Activated CD4-positive, alpha-beta memory T cell treated with anti-CD3 and anti-CD28 coated beads, Interleukin-2, amount 10 ng/mL, durations not matched to agents 7 days and 5 days (primary cell): ENCODE data around the gene INKA2. TPM values are rescaled to one million over a fixed set of nuclear protein-coding genes. Genes with fewer than 3 reads are reported as not detected.
A peak's percentile ranks its signal among the peaks of the same experiment; 100 is the strongest.

Source experiments
- CTCF ChIA-PET: fragments of 350-600 bp; sonication (Branson Sonifier 250); formaldehyde crosslinking; loops from one replicate; lab custom pipeline; 2021; ENCODE audit warnings: antibody characterized with exemption, inconsistent platforms; lab: Charles Lee
- POLR2A ChIA-PET: fragments of 350-600 bp; sonication (Branson Sonifier 250); formaldehyde crosslinking; loops from one replicate; lab custom pipeline; 2021; ENCODE audit warnings: antibody characterized with exemption; lab: Charles Lee
- DNase-seq: peaks from one replicate; pipeline ENCODE4 v3.0.0-alpha.2; 2020
- H3K27ac Mint-ChIP-seq: one replicate; pipeline ENCODE4 v1.8.0; 2021; ENCODE audit warnings: mild to moderate bottlenecking, mixed read lengths
- H3K27me3 Mint-ChIP-seq: one replicate; pipeline ENCODE4 v1.8.0; 2021; ENCODE audit warnings: mixed read lengths
- H3K36me3 Mint-ChIP-seq: one replicate; pipeline ENCODE4 v1.8.0; 2021; ENCODE audit warnings: low read depth, mixed read lengths
- H3K4me1 Mint-ChIP-seq: one replicate; pipeline ENCODE4 v1.8.0; 2021; ENCODE audit warnings: mixed read lengths
- H3K4me3 Mint-ChIP-seq: one replicate; pipeline ENCODE4 v1.8.0; 2021; ENCODE audit warnings: mild to moderate bottlenecking, mixed read lengths
- H3K9me3 Mint-ChIP-seq: one replicate; pipeline ENCODE4 v1.8.0; 2021; ENCODE audit warnings: mixed read lengths
- total RNA-seq, 2 experiments: library from RNA; stranded (reverse); gene quantifications; one replicate each; pipeline ENCODE4 v1.2.3, GENCODE V29; 2021

INKA2 gene
- total RNA-seq, 2 experiments from 2014 or later = 2.4 to 2.8 TPM

DNA sequence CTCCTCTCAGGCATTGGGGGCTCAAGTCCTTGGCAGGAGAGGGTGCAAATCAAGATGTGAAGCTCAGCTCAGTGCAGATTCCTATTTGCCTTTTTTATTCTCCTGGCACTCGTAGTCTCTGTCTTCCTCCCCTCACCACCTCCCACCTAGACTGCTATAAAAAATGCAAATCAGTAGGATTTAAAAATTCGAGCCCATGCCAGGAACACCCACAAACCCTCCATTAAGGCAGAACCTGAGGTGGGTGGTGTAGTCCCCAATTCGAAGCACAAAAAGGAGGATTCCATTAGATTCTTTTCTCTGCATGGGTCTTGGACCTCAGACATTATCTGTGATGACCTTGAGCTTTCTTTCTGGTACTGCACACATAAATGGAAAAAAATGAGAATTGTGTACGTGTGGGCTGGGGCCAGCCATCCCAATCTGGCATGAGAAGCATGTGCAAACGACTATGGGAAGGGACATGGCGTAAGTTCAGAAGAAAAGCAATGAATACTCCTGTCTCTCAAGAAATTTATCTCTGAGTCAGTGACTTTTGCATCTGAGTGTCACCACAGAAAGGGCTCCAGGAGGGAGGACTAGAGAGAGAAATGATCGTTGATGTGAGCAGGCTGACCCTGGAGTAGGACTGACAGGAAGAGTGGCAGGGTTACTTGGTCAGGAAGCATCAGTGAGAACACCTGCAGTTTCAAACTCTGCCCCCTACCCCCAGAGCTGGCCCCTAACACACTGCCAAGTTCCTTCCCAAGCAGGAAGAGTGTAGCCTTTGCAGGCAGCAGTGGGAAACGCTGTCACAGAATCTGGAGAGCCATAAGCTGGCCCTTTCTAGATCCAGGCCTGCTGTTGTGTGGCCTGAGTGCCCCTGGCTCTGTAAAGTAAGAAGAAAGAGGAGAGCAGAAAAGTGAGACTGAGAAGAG, 1.7 kb downstream of the INKA2 start:
- Mint-ChIP-seq H3K27me3 (peaks cover 38% of the 10 kb centered on the region), H3K36me3 (no peaks in the 10 kb centered on the region), H3K4me1 (peaks cover 34% of the 10 kb centered on the region), H3K27ac (peak overlapping the region; percentile 5), H3K9me3 (no peaks in the 10 kb centered on the region), H3K4me3 (peak overlapping the region; percentile 84)
- POLR2A ChIA-PET = interaction anchor here (1.0 to 7.1 kb wide), 8 partner anchors 10 to 230 kb away, joined by 3 to 48 read pairs (median 12); partner anchors contain the start of gene DDX20
- DNase-seq = no peak
- CTCF ChIA-PET = interaction anchor here (0.6 to 5.8 kb wide), 5 partner anchors 10 to 230 kb away, joined by 3 to 39 read pairs (median 16); no protein-coding TSS in a partner anchor

DNA sequence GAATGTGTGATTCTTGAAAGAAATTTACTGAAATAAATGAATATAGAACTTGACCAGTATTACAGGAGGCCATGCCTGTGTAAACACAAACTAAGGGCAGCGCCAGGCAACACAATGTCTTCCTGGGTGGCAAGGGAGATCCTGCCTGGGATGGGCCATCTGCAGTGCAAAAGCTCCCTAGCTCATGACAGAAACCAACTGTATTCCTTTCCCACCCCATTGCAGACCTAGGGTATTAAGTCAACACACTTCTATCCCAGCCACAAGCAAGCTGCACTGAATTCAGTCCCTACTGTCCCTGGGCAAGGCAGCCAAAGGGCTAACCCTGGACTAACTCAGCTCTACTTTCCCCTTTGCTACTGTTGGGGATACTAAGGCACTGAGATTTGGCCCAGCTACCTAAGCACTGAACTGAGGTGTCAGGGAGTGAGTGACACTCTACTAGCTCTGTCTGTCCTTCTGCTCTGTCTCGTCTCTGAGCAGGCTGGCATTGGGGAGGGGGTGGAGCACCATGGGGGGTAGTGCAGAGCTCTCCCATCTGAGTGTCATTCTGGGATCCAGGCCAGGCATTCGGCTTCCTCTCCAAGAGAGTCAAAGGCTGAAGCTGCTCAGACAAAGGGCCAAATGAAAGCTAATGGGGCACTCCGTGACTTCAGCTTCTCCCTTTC, 2.5 kb downstream of the INKA2 start:
- POLR2A ChIA-PET = interaction anchor here (0.9 to 7.1 kb wide), 7 partner anchors 9 to 228 kb away, joined by 3 to 48 read pairs (median 4); partner anchors contain the start of gene DDX20
- no peak overlapping the region for H3K27ac Mint-ChIP-seq
- no peak overlapping the region for H3K4me3 Mint-ChIP-seq

DNA sequence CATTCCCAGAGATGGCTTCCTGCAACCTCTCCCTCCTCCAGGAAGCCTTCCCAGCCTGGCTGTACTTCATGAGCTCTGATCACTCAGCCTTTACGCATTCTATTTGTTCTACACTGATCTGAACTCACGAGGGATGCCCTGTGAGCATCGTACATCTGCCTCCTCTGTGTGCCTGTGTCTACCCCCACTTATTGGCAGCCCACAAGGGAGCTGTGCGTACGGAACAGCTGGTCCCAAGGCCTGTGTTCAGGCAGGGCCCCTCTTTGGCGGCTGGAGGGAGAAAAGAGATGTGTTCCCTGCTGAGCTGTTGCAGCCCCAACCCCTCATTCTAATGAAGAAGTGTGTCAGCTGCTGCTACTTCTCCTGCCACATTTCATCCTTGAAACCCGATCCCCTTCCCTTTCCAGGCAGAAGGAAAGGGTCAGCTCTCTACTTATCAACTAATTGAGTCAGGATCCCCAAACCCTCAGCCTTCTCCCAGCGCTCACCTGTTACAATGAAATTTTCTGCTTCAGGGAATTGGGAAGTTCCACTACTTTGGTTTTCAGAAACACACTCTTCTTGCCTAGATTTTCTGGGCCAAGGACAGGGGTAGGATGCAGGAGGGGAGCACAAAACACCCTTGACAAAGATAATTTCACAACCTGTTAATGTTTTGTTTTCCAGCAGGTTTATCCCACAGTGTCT, 3.2 kb downstream of the INKA2 start:
- H3K27ac Mint-ChIP-seq = no peak overlapping the region
- peaks cover 34% of the 10 kb centered on the region for H3K4me1 Mint-ChIP-seq
- no peak for DNase-seq
- H3K9me3 Mint-ChIP-seq = no peaks in the 10 kb centered on the region
- no peaks in the 10 kb centered on the region for H3K36me3 Mint-ChIP-seq
- POLR2A ChIA-PET = interaction anchor here (0.9 to 7.1 kb wide), 6 partner anchors 9 to 228 kb away, joined by 3 to 48 read pairs (median 4); partner anchors contain the start of gene DDX20
- H3K4me3 Mint-ChIP-seq = no peak overlapping the region
- CTCF ChIA-PET = interaction anchor here (1.6 to 5.8 kb wide), 3 partner anchors 11 to 228 kb away, joined by 7 to 39 read pairs (median 16); no protein-coding TSS in a partner anchor
- peaks cover 24% of the 10 kb centered on the region for H3K27me3 Mint-ChIP-seq

More for the DNA sequence above, 2.5 kb downstream of the INKA2 start:
- no peak for DNase-seq
- peaks cover 34% of the 10 kb centered on the region for H3K4me1 Mint-ChIP-seq
- H3K36me3 Mint-ChIP-seq = no peaks in the 10 kb centered on the region
- peaks cover 31% of the 10 kb centered on the region for H3K27me3 Mint-ChIP-seq
- CTCF ChIA-PET = interaction anchor here (1.6 to 5.8 kb wide), 4 partner anchors 11 to 229 kb away, joined by 7 to 39 read pairs (median 23); no protein-coding TSS in a partner anchor
- H3K9me3 Mint-ChIP-seq = no peaks in the 10 kb centered on the region

GRCh38 chr1:111735321-111735720, 3.9 kb downstream of the INKA2 start:
- POLR2A ChIA-PET = interaction anchor here (5.3 to 7.1 kb wide), 2 partner anchors 8 to 19 kb away, joined by 32 to 48 read pairs; partner anchors contain the start of gene DDX20
- H3K9me3 Mint-ChIP-seq = no peaks in the 10 kb centered on the region
- H3K4me3 Mint-ChIP-seq = no peak overlapping the region
- peaks cover 30% of the 10 kb centered on the region for H3K4me1 Mint-ChIP-seq
- H3K27ac Mint-ChIP-seq = no peak overlapping the region
- H3K27me3 Mint-ChIP-seq = peaks cover 19% of the 10 kb centered on the region
- CTCF ChIA-PET = interaction anchor here (1.6 to 5.8 kb wide), 3 partner anchors 12 to 227 kb away, joined by 7 to 39 read pairs (median 16); no protein-coding TSS in a partner anchor
- H3K36me3 Mint-ChIP-seq = no peaks in the 10 kb centered on the region
- DNase-seq = no peak

- H3K36me3 Mint-ChIP-seq = no peaks in the 10 kb centered on the region
- no peak for DNase-seq
- no peak overlapping the region for H3K4me3 Mint-ChIP-seq
- ChIA-PET POLR2A (interaction anchor here (7.1 kb wide), 1 partner anchor 19 kb away, joined by 48 read pairs; the partner anchor contains the start of gene DDX20), CTCF (interaction anchor here (0.6 to 3.0 kb wide), 3 partner anchors 12 to 25 kb away, joined by 3 to 16 read pairs (median 5); no protein-coding TSS in a partner anchor)
- H3K27ac Mint-ChIP-seq = no peak overlapping the region
- peaks cover 16% of the 10 kb centered on the region for H3K27me3 Mint-ChIP-seq
- H3K4me1 Mint-ChIP-seq = peaks cover 28% of the 10 kb centered on the region
- no peaks in the 10 kb centered on the region for H3K9me3 Mint-ChIP-seq
Measured at GRCh38 chr1:111734856-111735255, 4.3 kb downstream of the INKA2 start.

GRCh38 chr1:111734426-111734825, 4.8 kb downstream of the INKA2 start:
- DNase-seq = no peak
- no peaks in the 10 kb centered on the region for H3K9me3 Mint-ChIP-seq
- ChIA-PET CTCF (interaction anchor here (0.6 to 3.0 kb wide), 3 partner anchors 13 to 25 kb away, joined by 3 to 16 read pairs (median 5); no protein-coding TSS in a partner anchor), POLR2A (interaction anchor here (1.1 to 7.1 kb wide), 2 partner anchors 20 to 110 kb away, joined by 3 to 48 read pairs; partner anchors contain the start of gene DDX20)
- H3K4me3 Mint-ChIP-seq = no peak overlapping the region
- peaks cover 26% of the 10 kb centered on the region for H3K4me1 Mint-ChIP-seq
- no peak overlapping the region for H3K27ac Mint-ChIP-seq
- peaks cover 15% of the 10 kb centered on the region for H3K27me3 Mint-ChIP-seq
- no peaks in the 10 kb centered on the region for H3K36me3 Mint-ChIP-seq

DNA sequence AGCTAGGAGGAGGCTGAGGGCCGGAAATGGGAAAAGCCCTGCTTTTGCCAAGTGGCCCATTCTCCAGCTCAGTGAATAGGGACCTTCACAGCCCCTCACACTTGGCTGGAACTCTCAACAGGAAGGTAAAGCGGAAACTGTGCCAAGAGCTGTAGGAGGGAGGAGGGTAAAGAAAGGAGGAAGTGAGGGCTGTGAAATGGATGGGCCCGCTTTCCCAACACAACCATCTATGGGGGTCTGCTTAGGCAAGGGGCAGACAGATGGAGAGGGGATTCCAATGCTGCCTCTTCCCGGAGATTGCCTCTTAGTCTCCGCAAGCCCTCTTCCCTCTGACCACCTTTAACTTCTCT, 5.2 kb downstream of the INKA2 start:
- ChIA-PET POLR2A (interaction anchor here (1.1 kb wide), 1 partner anchor 110 kb away, joined by 3 read pairs; no protein-coding TSS in a partner anchor), CTCF (interaction anchor here (1.1 to 2.5 kb wide), 3 partner anchors 13 to 226 kb away, joined by 3 to 9 read pairs (median 5); no protein-coding TSS in a partner anchor)
- H3K4me3 Mint-ChIP-seq = no peak overlapping the region
- DNase-seq = no peak
- no peaks in the 10 kb centered on the region for H3K36me3 Mint-ChIP-seq
- no peak overlapping the region for H3K27ac Mint-ChIP-seq
- H3K4me1 Mint-ChIP-seq = peaks cover 26% of the 10 kb centered on the region
- H3K27me3 Mint-ChIP-seq = peaks cover 15% of the 10 kb centered on the region
- no peaks in the 10 kb centered on the region for H3K9me3 Mint-ChIP-seq

DNA sequence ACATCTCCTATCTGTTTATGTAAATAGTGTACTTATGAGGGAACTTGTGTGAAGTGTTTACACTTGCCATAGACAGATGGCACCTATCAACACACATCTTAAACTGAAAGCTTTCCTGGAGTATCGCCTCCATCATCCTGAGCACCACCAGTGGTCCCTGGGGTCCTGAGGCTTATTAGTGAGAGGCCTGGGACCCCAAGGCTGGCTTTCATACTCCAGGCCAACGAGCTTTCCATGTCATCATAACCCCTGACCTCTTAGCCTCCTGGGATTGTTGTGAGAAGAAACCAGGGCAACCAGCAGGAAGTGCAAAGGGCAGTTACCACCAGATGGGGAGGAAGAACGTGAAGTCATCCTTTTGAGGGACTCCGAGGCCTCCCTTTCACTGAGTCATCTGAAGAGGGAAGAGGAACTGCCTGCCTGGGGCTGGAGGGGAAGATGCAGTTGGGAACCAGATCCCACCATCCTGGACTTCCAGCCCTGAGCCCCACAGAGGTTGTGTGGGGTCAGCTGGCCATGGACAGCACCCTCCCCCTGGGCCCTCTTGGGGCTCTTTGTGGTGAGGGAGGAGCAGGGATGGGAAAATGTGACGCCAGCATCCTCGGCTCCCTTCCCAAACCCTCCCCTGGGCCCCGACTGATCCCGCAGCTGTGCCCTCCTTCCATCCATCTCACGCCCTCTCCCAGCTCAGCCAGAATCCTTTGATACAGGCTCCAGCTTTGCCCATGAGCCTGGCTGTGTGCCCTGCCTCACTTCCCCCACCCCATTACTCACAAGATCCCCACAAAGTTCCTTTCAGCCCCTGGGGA, 5.8 kb downstream of the INKA2 start:
- Mint-ChIP-seq H3K4me3 (no peak overlapping the region), H3K4me1 (peaks cover 23% of the 10 kb centered on the region), H3K27ac (no peak overlapping the region), H3K27me3 (peaks cover 13% of the 10 kb centered on the region), H3K36me3 (no peaks in the 10 kb centered on the region), H3K9me3 (no peaks in the 10 kb centered on the region)
- no peak for DNase-seq
- ChIA-PET POLR2A (interaction anchor here (1.1 kb wide), 1 partner anchor 109 kb away, joined by 3 read pairs; no protein-coding TSS in a partner anchor), CTCF (interaction anchor here (1.5 to 2.5 kb wide), 3 partner anchors 14 to 225 kb away, joined by 5 to 9 read pairs (median 6); no protein-coding TSS in a partner anchor)

DNA sequence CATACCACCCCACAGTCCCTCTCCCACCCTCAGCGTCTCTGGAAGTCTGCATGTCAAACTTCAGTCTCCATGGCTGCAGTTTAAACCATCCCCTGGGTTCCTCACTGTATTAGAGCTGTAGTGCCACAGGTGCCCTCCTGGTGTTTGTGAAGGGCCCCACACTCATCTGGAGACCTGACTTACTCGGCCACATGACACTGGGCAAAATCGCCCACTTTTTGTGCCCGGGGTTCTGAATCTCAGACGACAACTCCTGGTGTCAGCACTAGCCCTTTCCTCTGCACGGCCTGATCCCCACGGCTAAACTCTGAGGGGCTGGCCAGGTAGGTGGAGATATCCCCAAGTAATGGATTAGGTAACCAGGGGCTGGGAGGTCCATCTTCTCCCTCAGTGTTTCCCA, 6.5 kb downstream of the INKA2 start:
- Mint-ChIP-seq H3K27ac (no peak overlapping the region), H3K4me3 (no peak overlapping the region), H3K9me3 (no peaks in the 10 kb centered on the region), H3K36me3 (no peaks in the 10 kb centered on the region), H3K27me3 (peaks cover 8% of the 10 kb centered on the region), H3K4me1 (peaks cover 17% of the 10 kb centered on the region)
- ChIA-PET POLR2A (interaction anchor here (0.9 to 1.2 kb wide), 2 partner anchors 17 to 22 kb away, joined by 3 read pairs; no protein-coding TSS in a partner anchor), CTCF (interaction anchor here (1.5 to 2.9 kb wide), 4 partner anchors 15 to 225 kb away, joined by 5 to 9 read pairs (median 6); no protein-coding TSS in a partner anchor)
- no peak for DNase-seq

DNA sequence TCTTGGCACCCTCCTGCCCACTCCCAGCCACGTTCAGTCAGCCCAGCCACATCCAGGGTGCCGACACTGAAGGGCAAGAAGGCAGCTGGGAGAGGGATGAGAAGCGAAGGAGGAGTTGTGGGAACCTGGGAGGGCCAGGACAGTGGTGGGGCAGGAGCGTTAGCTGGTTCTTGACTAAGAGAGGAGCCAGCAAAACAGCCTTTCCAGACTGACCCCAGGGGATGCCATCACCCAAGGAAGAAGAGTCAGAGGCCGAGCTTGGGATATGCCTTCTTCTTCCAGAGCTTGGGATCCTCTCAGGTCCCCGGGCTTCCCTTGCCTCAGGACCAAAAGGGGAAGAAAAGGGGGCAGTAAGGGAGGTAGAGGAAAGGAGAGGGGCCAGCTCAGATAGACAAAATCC, 7.2 kb downstream of the INKA2 start:
- Mint-ChIP-seq H3K9me3 (no peaks in the 10 kb centered on the region), H3K36me3 (no peaks in the 10 kb centered on the region), H3K27ac (no peak overlapping the region), H3K4me1 (peaks cover 11% of the 10 kb centered on the region), H3K4me3 (no peak overlapping the region), H3K27me3 (peaks cover 2% of the 10 kb centered on the region)
- CTCF ChIA-PET = interaction anchor here (1.5 to 2.9 kb wide), 3 partner anchors 17 to 224 kb away, joined by 6 to 9 read pairs (median 7); no protein-coding TSS in a partner anchor
- POLR2A ChIA-PET = interaction anchor here (0.6 to 1.2 kb wide), 4 partner anchors 11 to 224 kb away, joined by 3 read pairs; no protein-coding TSS in a partner anchor
- no peak for DNase-seq

GRCh38 chr1:111730706-111731105, 8.5 kb downstream of the INKA2 start:
- Mint-ChIP-seq H3K4me1 (peaks cover 11% of the 10 kb centered on the region), H3K4me3 (no peak overlapping the region), H3K27me3 (no peaks in the 10 kb centered on the region), H3K27ac (no peak overlapping the region), H3K36me3 (no peaks in the 10 kb centered on the region), H3K9me3 (no peaks in the 10 kb centered on the region)
- CTCF ChIA-PET = interaction anchor here (2.9 kb wide), 1 partner anchor 16 kb away, joined by 7 read pairs; no protein-coding TSS in a partner anchor
- DNase-seq = no peak
- POLR2A ChIA-PET = no interaction called here
